ENCODE results near the gene BRD9. TPM values are rescaled to one million over a fixed set of nuclear protein-coding genes. Genes with fewer than 3 reads are reported as not detected.

The BRD9 gene
- total and polyA plus RNA-seq, 10 donors = 26.5 to 82.9 (median 39.1) TPM

- TF ChIP-seq CTCF (IDR thresholded peaks at IDR 0.05 in 8 of 11, conservative IDR thresholded peaks at IDR 0.05 in 3 of 11) (no peak), POLR2A (IDR thresholded peaks at IDR 0.05) (no peak), POLR2AphosphoS5 (IDR thresholded peaks at IDR 0.05) (no peak)
- H3K4me3 ChIP-seq = peak overlapping the region in 3 of 8 donors; percentile 86 to 94 (median 92)
- H3K36me3 ChIP-seq = peaks cover 0 to 34% (median 25%) of the 10 kb centered on the region in 6 donors
- no peaks in the 10 kb centered on the region for H3K9me3 ChIP-seq
- intact Hi-C loops (cut with DNase I; ENCODE audit: low total_unique reads) = no loop called here
- H3K4me1 ChIP-seq = peaks cover 15 to 37% (median 27%) of the 10 kb centered on the region in 6 donors
- 80 to 94% (median 86%) methylated on average over 7 to 9 of the region's 9 CpGs for WGBS, 5 donors
- no peak for DNase-seq
- no peak overlapping the region for H3K27ac ChIP-seq
- no peaks in the 10 kb centered on the region for H3K27me3 ChIP-seq (replicated peaks in 1 of 7)
These were observed 1.1 kb upstream of the BRD9 start for GRCh38 chr5:893711-894110.

GRCh38 chr5:893137-893506 is 521 bp upstream of the BRD9 start:
- WGBS, 5 donors = 1 to 6% (median 2%) methylated on average over 12 to 31 of the region's 31 CpGs
- Histone ChIP-seq H3K27ac (peak overlapping the region in 4 of 8 donors; percentile 91 to 95 (median 92)), H3K4me3 (peak overlapping the region; percentile 70 to 94 (median 81)), H3K36me3 (peaks cover 0 to 40% (median 30%) of the 10 kb centered on the region in 6 donors), H3K27me3 (replicated peaks in 1 of 7) (no peaks in the 10 kb centered on the region), H3K4me1 (peaks cover 15 to 37% (median 27%) of the 10 kb centered on the region in 6 donors), H3K9me3 (no peaks in the 10 kb centered on the region)
- DNase-seq = no peak
- TF ChIP-seq POLR2A (IDR thresholded peaks at IDR 0.05) (no peak), CTCF (IDR thresholded peaks at IDR 0.05 in 8 of 11, conservative IDR thresholded peaks at IDR 0.05 in 3 of 11) (no peak), POLR2AphosphoS5 (IDR thresholded peaks at IDR 0.05) (no peak)
- intact Hi-C loops (cut with DNase I; ENCODE audit: low total_unique reads) = no loop called here

- intact Hi-C loops (cut with DNase I; ENCODE audit: low total_unique reads) = no loop called here
- 10 to 23% (median 18%) methylated on average over 25 of the region's 25 CpGs for WGBS, 5 donors
- TF ChIP-seq POLR2AphosphoS5 (IDR thresholded peaks at IDR 0.05) (no peak), CTCF (IDR thresholded peaks at IDR 0.05 in 8 of 11, conservative IDR thresholded peaks at IDR 0.05 in 3 of 11) (no peak), POLR2A (IDR thresholded peaks at IDR 0.05) (no peak)
- Histone ChIP-seq H3K36me3 (peaks cover 0 to 52% (median 42%) of the 10 kb centered on the region in 6 donors), H3K27me3 (replicated peaks in 1 of 7) (no peaks in the 10 kb centered on the region), H3K9me3 (no peaks in the 10 kb centered on the region), H3K27ac (peak overlapping the region; percentile 72 to 95 (median 91)), H3K4me3 (peak overlapping the region; percentile 70 to 94 (median 81)), H3K4me1 (peaks cover 15 to 37% (median 27%) of the 10 kb centered on the region in 6 donors)
- DNase-seq = no peak
These were observed 686 bp downstream of the BRD9 start for GRCh38 chr5:891837-892393.

- H3K9me3 ChIP-seq = no peaks in the 10 kb centered on the region
- intact Hi-C loops (cut with DNase I; ENCODE audit: low total_unique reads) = no loop called here
- no peaks in the 10 kb centered on the region for H3K27me3 ChIP-seq (replicated peaks in 1 of 7)
- peaks cover 15 to 37% (median 27%) of the 10 kb centered on the region in 6 donors for H3K4me1 ChIP-seq
- H3K36me3 ChIP-seq = peaks cover under 1 to 58% (median 49%) of the 10 kb centered on the region in 6 donors
- DNase-seq = peak; percentile 75
- 67 to 85% (median 76%) methylated on average over 34 of the region's 34 CpGs for WGBS, 5 donors
- peak overlapping the region in 4 of 8 donors; percentile 91 to 95 (median 92) for H3K27ac ChIP-seq
- TF ChIP-seq CTCF (IDR thresholded peaks at IDR 0.05 in 8 of 11, conservative IDR thresholded peaks at IDR 0.05 in 3 of 11) (no peak), POLR2AphosphoS5 (IDR thresholded peaks at IDR 0.05) (no peak), POLR2A (IDR thresholded peaks at IDR 0.05) (no peak)
- peak overlapping the region in 7 of 8 donors; percentile 70 to 94 (median 83) for H3K4me3 ChIP-seq
These were observed 1.3 kb downstream of the BRD9 start for GRCh38 chr5:891117-891836.
